ENCODE results near the gene SAMD10. TPM values are rescaled to one million over a fixed set of nuclear protein-coding genes. Genes with fewer than 3 reads are reported as not detected.

Gene SAMD10
- total RNA-seq, 1 donor from 2014 or later, result 9.5 TPM

GRCh38 chr20:63946986-63947637, 32.3 kb downstream of the SAMD10 start:
- H3K4me3 ChIP-seq (ENCODE audit: low read depth, low read length), result no peak overlapping the region
- DNase-seq (ENCODE audit: low read depth), result no peak
- no peak for TF ChIP-seq CTCF (conservative IDR thresholded peaks at IDR 0.05; ENCODE audit: low read depth, low read length)

GRCh38 chr20:63945921-63946920, 33.2 kb downstream of the SAMD10 start:
- TF ChIP-seq CTCF (conservative IDR thresholded peaks at IDR 0.05; ENCODE audit: low read depth, low read length), result no peak
- H3K4me3 ChIP-seq (ENCODE audit: low read depth, low read length), result no peak overlapping the region
- DNase-seq (ENCODE audit: low read depth), result no peak

- no peak for DNase-seq (ENCODE audit: low read depth)
- no peak overlapping the region for H3K4me3 ChIP-seq (ENCODE audit: low read depth, low read length)
- no peak for TF ChIP-seq CTCF (conservative IDR thresholded peaks at IDR 0.05; ENCODE audit: low read depth, low read length)
These were observed 34.3 kb downstream of the SAMD10 start for GRCh38 chr20:63945031-63945658.

GRCh38 chr20:63944078-63944941, 35.1 kb downstream of the SAMD10 start:
- no peak for DNase-seq (ENCODE audit: low read depth)
- no peak for TF ChIP-seq CTCF (conservative IDR thresholded peaks at IDR 0.05; ENCODE audit: low read depth, low read length)
- H3K4me3 ChIP-seq (ENCODE audit: low read depth, low read length), result no peak overlapping the region

- TF ChIP-seq CTCF (conservative IDR thresholded peaks at IDR 0.05; ENCODE audit: low read depth, low read length), result no peak
- DNase-seq (ENCODE audit: low read depth), result no peak
- no peak overlapping the region for H3K4me3 ChIP-seq (ENCODE audit: low read depth, low read length)
These were observed 35.7 kb downstream of the SAMD10 start for GRCh38 chr20:63943808-63944077.

GRCh38 chr20:63942969-63943807, 36.3 kb downstream of the SAMD10 start:
- H3K4me3 ChIP-seq (ENCODE audit: low read depth, low read length), result no peak overlapping the region
- DNase-seq (ENCODE audit: low read depth), result no peak
- no peak for TF ChIP-seq CTCF (conservative IDR thresholded peaks at IDR 0.05; ENCODE audit: low read depth, low read length)
